Measurements from ENCODE around the gene ACTR3.

GRCh38 chr2:114011713-114012112, 121.8 kb downstream of the ACTR3 start:
- no peak for TF ChIP-seq CTCF (IDR thresholded peaks at IDR 0.05)
- TF ChIP-seq POLR2A (IDR thresholded peaks at IDR 0.05), result no peak

All from vagina (tissue), 2 donors.